Tibial artery (tissue), 4 donors: ENCODE measurements around the gene OBSCN.

Experiments used
- DNase-seq, 2 donors: peaks; one replicate each; pipeline ENCODE4 v3.0.0-alpha.2; 2019
- H3K27ac ChIP-seq, 2 donors: fragments of 200-600 bp; sonication (generic) in 1 of 2; 1 replicate in 1 of 2; 2 replicates in 1 of 2; pipeline ENCODE4 v1.5.1; 2018 to 2019; ENCODE audit warnings: mild to moderate bottlenecking in 1 of 2
- H3K27me3 ChIP-seq, 2 donors: fragments of 200-600 bp; sonication (generic) in 1 of 2; one replicate each; pipeline versions ENCODE4 v1.5.1 to v1.6.0; 2016 to 2019
- H3K36me3 ChIP-seq, 3 donors: fragments of 200-600 bp; sonication (generic) in 2 of 3; one replicate each; pipeline ENCODE4 v1.5.1; 2016 to 2019; ENCODE audit warnings: mild to moderate bottlenecking in 2 of 3
- H3K4me1 ChIP-seq, 4 donors: fragments of 200-600 bp; sonication (generic) in 2 of 4; 1 replicate in 3 of 4; 2 replicates in 1 of 4; pipeline ENCODE4 v1.5.1; 2016 to 2019
- H3K4me3 ChIP-seq, 2 donors: fragments of 200-600 bp; sonication (generic) in 1 of 2; 1 replicate in 1 of 2; 2 replicates in 1 of 2; pipeline ENCODE4 v1.5.1; 2018 to 2019; ENCODE audit warnings: mild to moderate bottlenecking in 2 of 2
- H3K9me3 ChIP-seq, 3 donors: fragments of 200-600 bp; sonication (generic) in 1 of 3; one replicate each; pipeline ENCODE4 v1.5.1; 2016 to 2019
- CTCF ChIP-seq, 2 experiments: fragments of 200-600 bp in 1 of 2; fragments of 450-650 bp in 1 of 2; IDR thresholded peaks; one replicate each; pipeline ENCODE4 v1.5.1; 2017 to 2019; ENCODE audit warnings: antibody characterized with exemption in 2 of 2, mild to moderate bottlenecking in 1 of 2, moderate library complexity in 1 of 2
- intact Hi-C: fragments of 100-400 bp; cut with DNase I; formaldehyde crosslinking; loops from one replicate; pipeline ENCODE4 v1.15.0; 2023; ENCODE audit warnings: low total_unique reads

OBSCN gene

DNA sequence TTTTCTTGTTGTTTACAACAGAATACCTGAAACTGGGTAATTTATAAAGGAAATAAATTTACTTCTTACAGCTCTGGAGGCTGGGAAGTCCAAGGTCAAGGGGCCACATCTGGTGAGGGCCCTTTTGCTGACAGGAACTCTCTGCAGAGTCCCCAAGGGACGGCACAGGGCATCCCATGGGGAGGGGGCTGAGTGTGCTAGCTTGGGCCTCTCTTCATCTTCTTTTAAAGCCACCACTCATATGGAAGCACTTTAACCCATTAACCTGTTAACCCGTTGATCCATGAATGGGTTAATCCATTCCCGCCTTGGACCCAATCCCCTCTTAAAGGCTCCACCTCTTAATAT lies 76.3 kb downstream of the OBSCN start:
- H3K27ac ChIP-seq, result no peak overlapping the region
- DNase-seq, result no peak
- intact Hi-C loops, result no loop called here
- no peak overlapping the region for H3K4me3 ChIP-seq
- no peaks in the 10 kb centered on the region for H3K27me3 ChIP-seq
- peaks cover 0 to 84% (median 0%) of the 10 kb centered on the region in 3 donors for H3K36me3 ChIP-seq
- H3K4me1 ChIP-seq, result no peaks in the 10 kb centered on the region
- no peaks in the 10 kb centered on the region for H3K9me3 ChIP-seq
- no peak for TF ChIP-seq CTCF (IDR thresholded peaks at IDR 0.05)

DNA sequence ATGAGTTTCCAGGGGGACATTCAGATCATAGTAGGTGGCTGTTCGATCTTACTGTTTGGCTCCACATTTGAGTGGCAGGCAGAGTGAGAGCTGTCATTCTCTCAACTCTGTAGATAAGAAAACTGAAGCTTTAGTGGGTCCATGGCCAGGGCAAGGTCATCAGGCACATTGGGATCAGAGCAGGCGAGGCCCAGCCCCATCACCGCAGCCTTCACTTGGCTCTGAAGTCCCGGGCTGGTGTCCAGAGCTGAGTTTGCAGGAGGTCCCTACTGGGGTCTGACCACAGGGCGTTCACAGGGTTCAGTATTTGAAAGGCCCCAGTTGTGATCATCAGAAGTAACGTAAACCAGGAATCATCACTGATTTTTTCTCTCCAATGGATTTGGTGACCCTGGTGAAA lies 76.7 kb downstream of the OBSCN start:
- TF ChIP-seq CTCF (IDR thresholded peaks at IDR 0.05), result no peak
- no peaks in the 10 kb centered on the region for H3K4me1 ChIP-seq
- intact Hi-C loops, result no loop called here
- H3K36me3 ChIP-seq, result peaks cover 0 to 83% (median 0%) of the 10 kb centered on the region in 3 donors
- H3K27me3 ChIP-seq, result no peaks in the 10 kb centered on the region
- H3K4me3 ChIP-seq, result no peak overlapping the region
- no peak overlapping the region for H3K27ac ChIP-seq
- no peaks in the 10 kb centered on the region for H3K9me3 ChIP-seq
- no peak for DNase-seq

GRCh38 chr1:228285661-228286504 lies 78.0 kb downstream of the OBSCN start:
- Histone ChIP-seq H3K27ac (no peak overlapping the region), H3K4me1 (no peaks in the 10 kb centered on the region), H3K4me3 (no peak overlapping the region), H3K27me3 (no peaks in the 10 kb centered on the region), H3K9me3 (no peaks in the 10 kb centered on the region), H3K36me3 (peaks cover 0 to 81% (median 0%) of the 10 kb centered on the region in 3 donors)
- intact Hi-C loops, result no loop called here
- no peak for TF ChIP-seq CTCF (IDR thresholded peaks at IDR 0.05)
- DNase-seq, result peak in 1 of 2 donors; percentile 63

DNA sequence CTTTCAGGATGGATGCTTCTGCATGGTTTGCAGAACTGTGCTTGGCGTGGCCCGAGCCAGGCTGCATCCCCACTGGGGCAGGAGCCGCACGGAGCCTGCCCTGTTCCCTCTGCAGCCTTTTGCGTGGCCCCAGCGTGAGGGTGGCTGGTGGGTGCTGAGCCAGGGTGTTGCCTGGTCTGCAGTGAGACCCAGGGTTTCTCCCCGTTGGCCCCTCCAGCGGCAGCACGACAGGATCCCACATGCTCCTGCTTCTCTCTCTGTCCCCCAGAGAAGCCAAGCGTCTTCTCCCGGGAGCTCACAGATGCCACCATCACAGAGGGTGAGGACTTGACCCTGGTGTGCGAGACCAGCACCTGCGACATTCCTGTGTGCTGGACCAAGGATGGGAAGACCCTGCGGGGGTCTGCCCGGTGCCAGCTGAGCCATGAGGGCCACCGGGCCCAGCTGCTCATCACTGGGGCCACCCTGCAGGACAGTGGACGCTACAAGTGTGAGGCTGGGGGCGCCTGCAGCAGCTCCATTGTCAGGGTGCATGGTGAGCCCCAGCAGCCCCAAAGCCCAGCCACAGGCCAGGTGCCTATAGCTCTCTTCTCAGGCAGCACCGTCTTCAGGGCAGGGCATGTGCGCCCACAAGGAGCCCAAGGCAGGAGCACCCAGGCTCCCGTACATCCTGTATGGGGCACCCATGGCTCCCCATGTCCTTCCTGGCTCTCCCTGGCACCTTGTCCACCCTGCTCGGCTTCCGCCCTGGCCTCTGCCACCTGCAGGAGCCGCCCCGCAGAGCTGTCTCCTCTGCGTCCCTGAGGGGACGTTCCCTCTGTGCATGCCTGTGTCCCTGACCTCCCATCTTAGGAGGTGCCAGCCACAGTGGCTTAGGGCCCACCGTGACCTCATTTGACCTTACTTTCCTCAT lies 78.9 kb downstream of the OBSCN start:
- Histone ChIP-seq H3K36me3 (peaks cover 0 to 72% (median 0%) of the 10 kb centered on the region in 3 donors), H3K27me3 (no peaks in the 10 kb centered on the region), H3K4me1 (no peaks in the 10 kb centered on the region), H3K4me3 (no peak overlapping the region), H3K27ac (no peak overlapping the region), H3K9me3 (no peaks in the 10 kb centered on the region)
- DNase-seq, result peak in 1 of 2 donors; percentile 47
- intact Hi-C loops, result no loop called here
- TF ChIP-seq CTCF (IDR thresholded peaks at IDR 0.05), result no peak

- H3K9me3 ChIP-seq, result no peaks in the 10 kb centered on the region
- TF ChIP-seq CTCF (IDR thresholded peaks at IDR 0.05), result no peak
- no peak overlapping the region for H3K27ac ChIP-seq
- peak in 1 of 2 donors; percentile 46 for DNase-seq
- no peak overlapping the region for H3K4me3 ChIP-seq
- H3K4me1 ChIP-seq, result no peaks in the 10 kb centered on the region
- peaks cover 0 to 62% (median 0%) of the 10 kb centered on the region in 3 donors for H3K36me3 ChIP-seq
- H3K27me3 ChIP-seq, result no peaks in the 10 kb centered on the region
- intact Hi-C loops, result no loop called here
These were observed 79.9 kb downstream of the OBSCN start for GRCh38 chr1:228287541-228288425.
